22Rv1 (cell line): ENCODE measurements around the gene AP3S2.
"Not testable (repeated sequence)": the region's sequence is repeated elsewhere in the genome, so short reads cannot be mapped to it uniquely, and the experiment has no call there.

Experiments
- H3K27ac ChIP-seq: fragments of 450-650 bp; 2 replicates; pipeline ENCODE4 v1.5.1; 2017
- ZFX ChIP-seq: fragments of 450-650 bp; IDR thresholded peaks from 2 replicates; pipeline ENCODE4 v1.6.1; 2017; ENCODE audit warnings: antibody characterized with exemption, borderline replicate concordance
- TF ChIP-seq, protein P1 (sequence below): fragments of 450-650 bp; IDR thresholded peaks from 2 replicates; pipeline ENCODE4 v1.5.1; 2017; ENCODE audit warnings: mild to moderate bottlenecking

AP3S2 gene

DNA sequence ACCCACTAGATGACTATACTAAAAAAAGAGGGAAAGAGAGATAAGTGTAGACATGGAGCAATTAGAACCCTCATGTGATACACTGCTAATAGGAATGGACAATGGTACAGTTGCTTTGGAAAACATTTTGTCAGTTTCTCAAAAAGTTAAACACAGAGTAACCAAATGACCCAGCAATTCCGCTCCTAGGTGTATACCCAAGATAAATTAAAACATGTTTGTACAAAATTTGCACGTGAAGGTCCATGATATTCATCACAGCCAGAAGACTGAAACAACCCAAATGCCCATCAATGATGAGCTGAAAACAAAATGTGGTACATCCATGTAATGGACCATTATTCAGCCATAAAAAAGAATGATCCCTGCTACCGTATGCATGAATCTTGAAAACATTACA is 105.8 kb downstream of the AP3S2 start:
- H3K27ac ChIP-seq = no peak overlapping the region

DNA sequence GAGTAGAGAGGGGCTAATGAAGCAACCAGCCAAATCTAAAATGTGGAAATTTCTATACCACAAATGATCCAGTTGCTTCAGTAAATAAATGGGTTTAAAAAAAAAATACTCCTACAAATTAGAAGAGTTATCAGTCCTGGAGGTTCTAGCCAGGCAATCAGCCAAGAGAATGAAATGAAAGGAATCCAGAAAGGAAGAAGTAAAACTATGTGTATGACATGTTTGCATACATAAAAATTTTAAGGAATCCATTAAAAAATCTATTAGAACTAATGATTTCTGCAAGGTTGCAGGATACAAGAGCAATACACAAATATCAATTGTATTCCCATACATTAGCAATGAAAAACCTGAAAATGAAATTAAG is 108.0 kb downstream of the AP3S2 start:
- peak overlapping the region; percentile 48 for H3K27ac ChIP-seq
- TF ChIP-seq ZFX = no peak
- TF ChIP-seq, protein P1, sequence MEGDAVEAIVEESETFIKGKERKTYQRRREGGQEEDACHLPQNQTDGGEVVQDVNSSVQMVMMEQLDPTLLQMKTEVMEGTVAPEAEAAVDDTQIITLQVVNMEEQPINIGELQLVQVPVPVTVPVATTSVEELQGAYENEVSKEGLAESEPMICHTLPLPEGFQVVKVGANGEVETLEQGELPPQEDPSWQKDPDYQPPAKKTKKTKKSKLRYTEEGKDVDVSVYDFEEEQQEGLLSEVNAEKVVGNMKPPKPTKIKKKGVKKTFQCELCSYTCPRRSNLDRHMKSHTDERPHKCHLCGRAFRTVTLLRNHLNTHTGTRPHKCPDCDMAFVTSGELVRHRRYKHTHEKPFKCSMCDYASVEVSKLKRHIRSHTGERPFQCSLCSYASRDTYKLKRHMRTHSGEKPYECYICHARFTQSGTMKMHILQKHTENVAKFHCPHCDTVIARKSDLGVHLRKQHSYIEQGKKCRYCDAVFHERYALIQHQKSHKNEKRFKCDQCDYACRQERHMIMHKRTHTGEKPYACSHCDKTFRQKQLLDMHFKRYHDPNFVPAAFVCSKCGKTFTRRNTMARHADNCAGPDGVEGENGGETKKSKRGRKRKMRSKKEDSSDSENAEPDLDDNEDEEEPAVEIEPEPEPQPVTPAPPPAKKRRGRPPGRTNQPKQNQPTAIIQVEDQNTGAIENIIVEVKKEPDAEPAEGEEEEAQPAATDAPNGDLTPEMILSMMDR = no peak

More for the DNA sequence above, 105.8 kb downstream of the AP3S2 start:
- TF ChIP-seq, protein P1 = no peak
- no peak for TF ChIP-seq ZFX

DNA sequence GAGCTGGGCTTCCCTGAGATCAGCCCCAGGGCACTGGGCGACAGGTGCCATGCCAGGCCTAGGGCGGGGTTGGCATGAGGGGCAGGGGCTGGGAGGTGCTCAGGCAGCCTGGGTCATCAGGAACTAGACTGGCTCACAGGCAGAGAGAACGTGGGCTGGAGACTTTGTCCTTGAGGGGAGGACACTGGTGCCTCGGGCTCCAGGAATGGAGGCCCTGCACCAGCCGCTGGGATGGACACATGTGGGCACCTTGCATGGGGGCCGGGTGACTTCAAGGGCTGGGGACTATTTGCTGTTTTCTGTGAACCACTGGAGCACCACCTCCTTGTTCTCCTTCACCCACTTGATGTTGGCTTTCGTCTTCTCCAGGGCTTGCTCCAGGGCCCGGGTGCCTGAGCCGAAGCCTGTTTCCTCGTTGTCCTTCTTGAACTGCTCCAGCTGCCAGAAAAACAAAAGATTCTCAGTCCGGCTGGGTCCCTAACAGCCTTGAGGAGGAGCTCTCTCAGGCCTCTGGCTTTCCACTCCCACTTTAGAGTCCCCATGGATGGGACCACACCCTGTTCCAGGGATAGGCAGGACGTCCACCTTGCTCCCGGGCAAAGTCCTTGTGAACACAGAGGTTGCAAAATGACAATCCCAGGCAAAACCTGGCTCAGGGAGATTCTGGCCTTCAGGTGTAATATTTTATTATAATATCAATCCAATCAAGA is 108.6 kb downstream of the AP3S2 start:
- peak overlapping the region; percentile 48 for H3K27ac ChIP-seq
- TF ChIP-seq, protein P1 = no peak
- TF ChIP-seq ZFX = no peak

DNA sequence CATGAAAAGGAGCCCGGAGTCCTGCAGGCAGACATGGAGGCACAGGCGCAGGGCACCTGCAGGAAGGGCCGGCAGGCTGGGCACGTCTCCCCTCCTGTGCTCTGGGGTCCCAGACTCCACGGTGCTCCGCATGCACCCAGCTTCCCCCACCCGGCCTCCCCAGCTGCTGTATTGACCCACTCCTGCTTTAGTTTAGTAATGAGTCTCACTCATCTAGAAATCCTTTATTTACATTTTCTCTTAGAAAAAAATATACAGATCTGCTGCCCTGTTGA is 109.2 kb downstream of the AP3S2 start:
- peak overlapping the region; percentile 48; the same call in 1 of the 2 replicates for H3K27ac ChIP-seq
- TF ChIP-seq ZFX = no peak
- TF ChIP-seq, protein P1 = no peak

DNA sequence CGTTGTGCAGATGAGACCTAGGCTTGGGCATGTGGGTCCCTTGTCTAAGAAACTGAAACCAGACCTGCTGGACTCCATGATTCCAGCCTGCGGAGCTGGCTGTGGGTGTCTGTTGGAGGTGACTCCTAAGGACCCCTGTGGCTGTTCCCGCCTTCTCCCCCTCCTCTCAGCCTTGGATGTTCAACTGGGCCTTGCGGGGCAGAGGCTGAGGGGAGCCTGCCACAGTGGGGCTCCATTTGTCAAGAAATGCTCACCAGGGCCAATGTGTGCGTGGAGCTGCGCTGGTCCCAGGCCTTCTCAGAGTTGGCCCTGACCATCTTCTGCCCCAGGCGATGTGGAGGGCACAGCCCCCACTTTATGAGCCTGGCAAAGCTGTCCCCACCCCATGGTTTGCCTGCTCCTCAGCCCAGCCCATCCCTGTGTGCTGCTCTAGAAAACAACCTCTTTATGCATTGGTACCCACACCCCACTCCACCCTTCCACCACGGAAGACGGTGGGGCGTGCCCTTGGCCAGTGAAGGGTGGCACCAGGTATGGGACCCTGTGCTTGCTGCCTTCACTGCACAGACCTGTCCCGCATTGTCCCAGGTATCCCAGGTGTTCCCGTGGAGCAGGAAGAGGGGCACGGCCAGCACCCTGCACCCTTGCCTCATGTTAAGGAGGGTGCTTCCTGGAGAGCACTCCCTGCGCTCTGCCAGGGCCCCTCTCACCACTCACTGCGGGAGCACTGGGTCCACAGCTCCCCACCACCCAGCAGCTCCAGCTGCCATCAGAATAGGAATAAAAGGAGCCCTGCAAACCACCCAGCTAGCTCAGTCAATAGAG is 109.7 kb downstream of the AP3S2 start:
- 0 out of 2 replicates have a peak overlapping the region, but pooled peaks have one; percentile 48 for H3K27ac ChIP-seq
- TF ChIP-seq ZFX = no peak
- TF ChIP-seq, protein P1 = no peak

- TF ChIP-seq ZFX = no peak
- TF ChIP-seq, protein P1 = no peak
Observed at GRCh38 chr15:89783111-89783860, 110.5 kb downstream of the AP3S2 start.

GRCh38 chr15:89782619-89782950 is 111.2 kb downstream of the AP3S2 start:
- not testable (repeated sequence) for H3K27ac ChIP-seq

More at GRCh38 chr15:89783111-89783860, 110.5 kb downstream of the AP3S2 start:
- no peak overlapping the region for H3K27ac ChIP-seq
